Ectodermal cell (in vitro differentiated cells): Measurements from ENCODE around the gene CAMSAP1.
"Not testable (repeated sequence)": the region's sequence is repeated elsewhere in the genome, so short reads cannot be mapped to it uniquely, and the experiment has no call there.

Experiments used
- H3K27ac ChIP-seq: 2 replicates; pipeline ENCODE4 v1.7.0; 2013; ENCODE audit warnings: mild to moderate bottlenecking, low read depth, low read length; ENCODE audit not compliant: insufficient read depth, poor library complexity, severe bottlenecking
- H3K27me3 ChIP-seq: 2 replicates; pipeline ENCODE4 v1.7.0; 2013; ENCODE audit warnings: mild to moderate bottlenecking, low read length; ENCODE audit not compliant: insufficient read depth, control insufficient read depth, poor library complexity, severe bottlenecking
- H3K36me3 ChIP-seq: one replicate; pipeline ENCODE4 v1.7.0; 2013; ENCODE audit warnings: low read length; ENCODE audit not compliant: control insufficient read depth, insufficient read depth
- H3K4me1 ChIP-seq: one replicate; pipeline ENCODE4 v1.7.0; 2013; ENCODE audit warnings: low read length; ENCODE audit not compliant: control insufficient read depth, insufficient read depth
- H3K4me3 ChIP-seq: 2 replicates; pipeline ENCODE4 v1.7.0; 2013; ENCODE audit warnings: low read depth, low read length, control low read depth; ENCODE audit not compliant: insufficient read depth
- H3K9me3 ChIP-seq: 2 replicates; pipeline ENCODE4 v1.7.0; 2013; ENCODE audit warnings: mild to moderate bottlenecking, low read length, moderate library complexity; ENCODE audit not compliant: control insufficient read depth
- WGBS, 2 experiments: methylation state at CpG; one replicate each; pipeline ENCODE4 v1.1.7; 2013; ENCODE audit warnings: missing lambda C conversion rate in 2 of 2; 5-methylcytosine and 5-hydroxymethylcytosine counted together

The CAMSAP1 gene

GRCh38 chr9:135896626-135897025, 10.7 kb downstream of the CAMSAP1 start:
- no peak overlapping the region for H3K27ac ChIP-seq
- peaks cover 6% of the 10 kb centered on the region for H3K36me3 ChIP-seq
- no peaks in the 10 kb centered on the region for H3K27me3 ChIP-seq
- H3K4me1 ChIP-seq: no peaks in the 10 kb centered on the region
- H3K4me3 ChIP-seq: no peak overlapping the region
- WGBS, 2 experiments: 96 to 97% methylated on average over 2 of the region's 2 CpGs
- H3K9me3 ChIP-seq: no peaks in the 10 kb centered on the region

GRCh38 chr9:135896205-135896604, 11.1 kb downstream of the CAMSAP1 start:
- peaks cover 4% of the 10 kb centered on the region for H3K36me3 ChIP-seq
- H3K4me3 ChIP-seq: no peak overlapping the region
- H3K9me3 ChIP-seq: no peaks in the 10 kb centered on the region
- peaks cover 4% of the 10 kb centered on the region for H3K4me1 ChIP-seq
- H3K27me3 ChIP-seq: no peaks in the 10 kb centered on the region
- 98 to 100% methylated on average over 2 of the region's 3 CpGs for WGBS, 2 experiments
- no peak overlapping the region for H3K27ac ChIP-seq

- no peak overlapping the region for H3K4me3 ChIP-seq
- 95 to 100% methylated on average over 2 to 4 of the region's 4 CpGs for WGBS, 2 experiments
- peaks cover 2% of the 10 kb centered on the region for H3K36me3 ChIP-seq
- no peak overlapping the region for H3K27ac ChIP-seq
- H3K9me3 ChIP-seq: no peaks in the 10 kb centered on the region
- H3K27me3 ChIP-seq: no peaks in the 10 kb centered on the region
- peaks cover 12% of the 10 kb centered on the region for H3K4me1 ChIP-seq
Observed at GRCh38 chr9:135895202-135895848, 12.0 kb downstream of the CAMSAP1 start.

- peaks cover 2% of the 10 kb centered on the region for H3K36me3 ChIP-seq
- H3K27me3 ChIP-seq: no peaks in the 10 kb centered on the region
- H3K27ac ChIP-seq: no peak overlapping the region
- 94 to 95% methylated on average over 1 of the region's 1 CpG for WGBS, 2 experiments
- H3K4me3 ChIP-seq: no peak overlapping the region
- H3K4me1 ChIP-seq: peaks cover 34% of the 10 kb centered on the region
- no peaks in the 10 kb centered on the region for H3K9me3 ChIP-seq
Observed at GRCh38 chr9:135893104-135893503, 14.2 kb downstream of the CAMSAP1 start.

GRCh38 chr9:135892327-135892726, 15.0 kb downstream of the CAMSAP1 start:
- 94 to 95% methylated on average over 6 of the region's 6 CpGs for WGBS, 2 experiments

GRCh38 chr9:135891027-135891631, 16.2 kb downstream of the CAMSAP1 start:
- Histone ChIP-seq H3K27ac (no peak overlapping the region), H3K4me3 (no peak overlapping the region), H3K36me3 (peaks cover 2% of the 10 kb centered on the region), H3K9me3 (no peaks in the 10 kb centered on the region), H3K27me3 (no peaks in the 10 kb centered on the region), H3K4me1 (peaks cover 51% of the 10 kb centered on the region)
- WGBS, 2 experiments: 76 to 80% methylated on average over 8 of the region's 8 CpGs

More at GRCh38 chr9:135892327-135892726, 15.0 kb downstream of the CAMSAP1 start:
- not testable (repeated sequence) for H3K9me3 ChIP-seq, H3K27ac ChIP-seq, H3K36me3 ChIP-seq, H3K27me3 ChIP-seq, H3K4me3 ChIP-seq
- peaks cover 41% of the 10 kb centered on the region for H3K4me1 ChIP-seq

- peaks cover 2% of the 10 kb centered on the region for H3K36me3 ChIP-seq
- no peak overlapping the region for H3K27ac ChIP-seq
- H3K27me3 ChIP-seq: no peaks in the 10 kb centered on the region
- H3K9me3 ChIP-seq: no peaks in the 10 kb centered on the region
- 90 to 92% methylated on average over 18 of the region's 18 CpGs for WGBS, 2 experiments
- H3K4me1 ChIP-seq: peaks cover 54% of the 10 kb centered on the region
- no peak overlapping the region for H3K4me3 ChIP-seq
Observed at GRCh38 chr9:135890190-135891026, 16.9 kb downstream of the CAMSAP1 start.

GRCh38 chr9:135889564-135890189, 17.7 kb downstream of the CAMSAP1 start:
- 77 to 84% methylated on average over 19 of the region's 19 CpGs for WGBS, 2 experiments
- Histone ChIP-seq H3K27ac (no peak overlapping the region), H3K27me3 (no peaks in the 10 kb centered on the region), H3K4me3 (no peak overlapping the region), H3K4me1 (peaks cover 54% of the 10 kb centered on the region), H3K36me3 (no peaks in the 10 kb centered on the region), H3K9me3 (no peaks in the 10 kb centered on the region)

- H3K27me3 ChIP-seq: no peaks in the 10 kb centered on the region
- no peak overlapping the region for H3K27ac ChIP-seq
- peaks cover 56% of the 10 kb centered on the region for H3K4me1 ChIP-seq
- H3K36me3 ChIP-seq: no peaks in the 10 kb centered on the region
- no peaks in the 10 kb centered on the region for H3K9me3 ChIP-seq
- 93% methylated on average over 13 of the region's 13 CpGs for WGBS, 2 experiments
- H3K4me3 ChIP-seq: no peak overlapping the region
Observed at GRCh38 chr9:135888766-135889394, 18.5 kb downstream of the CAMSAP1 start.
